Thyroid gland (tissue), 4 donors: Measurements from ENCODE around the gene SYTL3.

Experiments
- POLR2A ChIP-seq, 2 donors: fragments of 450-650 bp; IDR thresholded peaks; one replicate each; pipeline ENCODE4 v1.6.1; 2017; ENCODE audit warnings: antibody characterized with exemption in 2 of 2, mild to moderate bottlenecking in 2 of 2, moderate library complexity in 1 of 2
- TF ChIP-seq, protein P1 (sequence below), 6 experiments: fragments of 200-600 bp in 3 of 6; fragments of 450-650 bp in 3 of 6; sonication (generic) in 3 of 6; IDR thresholded peaks; one replicate each; pipeline ENCODE4 v1.5.1; 2016 to 2019; ENCODE audit warnings: antibody characterized with exemption in 6 of 6, mild to moderate bottlenecking in 2 of 6, inconsistent platforms in 1 of 6, moderate library complexity in 1 of 6

DNA sequence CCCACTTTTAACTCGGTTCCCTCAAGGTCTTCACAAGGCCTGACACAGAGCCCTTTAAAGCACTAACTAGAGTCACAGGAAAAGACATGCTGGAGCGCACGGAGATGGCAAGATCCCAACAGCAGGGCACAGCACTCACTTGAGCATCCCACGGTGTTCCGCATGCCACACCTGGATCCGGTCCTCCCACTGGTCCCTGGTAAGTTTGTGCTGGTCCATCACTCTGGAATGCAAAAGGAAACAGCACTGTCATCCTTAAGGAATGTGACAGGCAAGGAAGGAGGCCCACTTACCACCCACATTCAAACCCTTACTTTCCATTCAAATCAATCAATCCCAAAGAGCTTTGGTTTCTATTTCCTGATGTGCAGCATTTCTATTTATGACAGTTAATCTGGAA is 134.7 kb downstream of the SYTL3 start:
- TF ChIP-seq, protein P1, sequence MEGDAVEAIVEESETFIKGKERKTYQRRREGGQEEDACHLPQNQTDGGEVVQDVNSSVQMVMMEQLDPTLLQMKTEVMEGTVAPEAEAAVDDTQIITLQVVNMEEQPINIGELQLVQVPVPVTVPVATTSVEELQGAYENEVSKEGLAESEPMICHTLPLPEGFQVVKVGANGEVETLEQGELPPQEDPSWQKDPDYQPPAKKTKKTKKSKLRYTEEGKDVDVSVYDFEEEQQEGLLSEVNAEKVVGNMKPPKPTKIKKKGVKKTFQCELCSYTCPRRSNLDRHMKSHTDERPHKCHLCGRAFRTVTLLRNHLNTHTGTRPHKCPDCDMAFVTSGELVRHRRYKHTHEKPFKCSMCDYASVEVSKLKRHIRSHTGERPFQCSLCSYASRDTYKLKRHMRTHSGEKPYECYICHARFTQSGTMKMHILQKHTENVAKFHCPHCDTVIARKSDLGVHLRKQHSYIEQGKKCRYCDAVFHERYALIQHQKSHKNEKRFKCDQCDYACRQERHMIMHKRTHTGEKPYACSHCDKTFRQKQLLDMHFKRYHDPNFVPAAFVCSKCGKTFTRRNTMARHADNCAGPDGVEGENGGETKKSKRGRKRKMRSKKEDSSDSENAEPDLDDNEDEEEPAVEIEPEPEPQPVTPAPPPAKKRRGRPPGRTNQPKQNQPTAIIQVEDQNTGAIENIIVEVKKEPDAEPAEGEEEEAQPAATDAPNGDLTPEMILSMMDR (IDR thresholded peaks at IDR 0.05), result no peak
- no peak for TF ChIP-seq POLR2A (IDR thresholded peaks at IDR 0.05)
